K562 (cell line): ENCODE measurements around the gene MERTK. TPM values are rescaled to one million over a fixed set of nuclear protein-coding genes. Genes with fewer than 3 reads are reported as not detected.

Source experiments
- EGR1 ChIP-seq: fragments of 450-650 bp; conservative IDR thresholded peaks from 2 replicates; pipeline ENCODE4 v1.6.1; 2017; ENCODE audit warnings: mild to moderate bottlenecking
- FOXM1 ChIP-seq, 2 experiments: fragments of 450-650 bp in 1 of 2; sonication (generic) in 1 of 2; formaldehyde crosslinking in 1 of 2; IDR thresholded peaks; 2 replicates each; pipeline versions ENCODE4 v1.6.1 to v1.9.0; 2017 to 2022; ENCODE audit warnings: low read depth in 2 of 2, mild to moderate bottlenecking in 2 of 2, missing genetic modification reagents in 1 of 2, moderate library complexity in 1 of 2
- HNRNPH1 ChIP-seq: fragments of 200-400 bp; formaldehyde crosslinking; optimal IDR thresholded peaks from 2 replicates; pipeline ENCODE3; 2017; ENCODE audit warnings: low read depth, mild to moderate bottlenecking, low read length, moderate library complexity
- HOXB6 ChIP-seq: fragments of 250-450 bp; sonication (Bioruptor Pico); IDR thresholded peaks from 2 replicates; pipeline ENCODE4 v1.5.1; 2022; ENCODE audit warnings: mild to moderate bottlenecking, borderline replicate concordance
- KAT2B ChIP-seq: IDR thresholded peaks from one replicate; pipeline ENCODE4 v1.6.1; 2012; ENCODE audit warnings: low read depth, mild to moderate bottlenecking, control low read depth, inconsistent platforms, low read length, moderate library complexity
- SETDB1 ChIP-seq: IDR thresholded peaks from one replicate; pipeline ENCODE4 v1.6.1; 2012; ENCODE audit warnings: low read length, control low read depth, inconsistent platforms
- SIRT6 ChIP-seq: IDR thresholded peaks from one replicate; pipeline ENCODE4 v1.6.1; 2012; ENCODE audit warnings: low read depth, mild to moderate bottlenecking, control low read depth, inconsistent platforms, low read length, moderate library complexity
- SRSF3 ChIP-seq: fragments of 200-400 bp; formaldehyde crosslinking; IDR thresholded peaks from 2 replicates; pipeline ENCODE4 v1.6.1; 2016; ENCODE audit warnings: mild to moderate bottlenecking, low read length, moderate library complexity; ENCODE audit not compliant: insufficient read depth
- SUPT5H ChIP-seq: fragments of 450-650 bp; IDR thresholded peaks from 2 replicates; pipeline ENCODE4 v1.6.1; 2016
- ZFX ChIP-seq: sonication (generic); formaldehyde crosslinking; IDR thresholded peaks from 2 replicates; pipeline ENCODE4 v1.8.0; 2022; ENCODE audit warnings: mild to moderate bottlenecking, missing genetic modification reagents, moderate library complexity
- ZNF24 ChIP-seq: fragments of 450-650 bp; IDR thresholded peaks from 2 replicates; pipeline ENCODE4 v1.6.1; 2016
- ZNF408 ChIP-seq: fragments of 250-450 bp; sonication (Bioruptor Pico); IDR thresholded peaks from 2 replicates; pipeline ENCODE4 v1.4.0; 2020; ENCODE audit warnings: low read depth, mild to moderate bottlenecking, moderate library complexity
- ZNF431 ChIP-seq: sonication (generic); formaldehyde crosslinking; IDR thresholded peaks from 2 replicates; pipeline ENCODE4 v1.8.0; 2022; ENCODE audit warnings: mild to moderate bottlenecking, missing genetic modification reagents
- polyA plus RNA-seq, 8 experiments: library from polyadenylated mRNA; depleted of rRNA in 4 of 8; stranded (reverse) in 5 of 8; unstranded in 3 of 8; fragments of >200 nt; fragmentation: Nextera tagmentation in 2 of 8; fragmentation: Illumina TruSeq in 1 of 8; extraction: Ambion mirVana in 2 of 8; extraction: Trizol in 1 of 8; gene quantifications; 2 replicates each; pipeline versions ENCODE4 v1.2.1 to v1.2.3, GENCODE V29; 2011 to 2014; ENCODE audit warnings: inconsistent platforms in 1 of 8, missing spikeins in 1 of 8
- total RNA-seq, 7 experiments: library from RNA; depleted of rRNA in 6 of 7; stranded (reverse); fragments of >200 nt in 6 of 7; fragmentation: Illumina TruSeq in 2 of 7; extraction: Trizol in 2 of 7; gene quantifications; 2 replicates each; pipeline versions ENCODE4 v1.2.1 to v1.2.3, GENCODE V29; 2011 to 2021; ENCODE audit warnings: low replicate concordance in 1 of 7
- TF ChIP-seq, protein P1 (sequence below): fragments of 250-450 bp; sonication (Bioruptor Pico); IDR thresholded peaks from 2 replicates; pipeline ENCODE4 v1.4.0; 2020; ENCODE audit warnings: mild to moderate bottlenecking, moderate library complexity
- TF ChIP-seq, protein P2 (sequence below): fragments of 250-450 bp; sonication (Bioruptor Pico); IDR thresholded peaks from 2 replicates; pipeline ENCODE4 v1.5.0; 2022; ENCODE audit warnings: mild to moderate bottlenecking
- TF ChIP-seq, protein P3 (sequence below): sonication (generic); formaldehyde crosslinking; IDR thresholded peaks from 2 replicates; pipeline ENCODE4 v1.4.0; 2020; ENCODE audit warnings: mild to moderate bottlenecking, missing genetic modification reagents
- TF ChIP-seq, protein P4 (sequence below): sonication (generic); formaldehyde crosslinking; IDR thresholded peaks from 2 replicates; pipeline ENCODE4 v1.8.0; 2022; ENCODE audit warnings: mild to moderate bottlenecking, missing genetic modification reagents, borderline replicate concordance
- TF ChIP-seq, protein P5 (sequence below): sonication (generic); formaldehyde crosslinking; IDR thresholded peaks from 2 replicates; pipeline ENCODE4 v1.8.0; 2022; ENCODE audit warnings: missing genetic modification reagents, mild to moderate bottlenecking, moderate library complexity, borderline replicate concordance

The MERTK gene
- total and polyA plus RNA-seq, 9 of the 15 experiments (the other 6 are each of a cell fraction or from before 2014, with no cell fraction given) = 0.23 to 1.6 (median 0.74) TPM

DNA sequence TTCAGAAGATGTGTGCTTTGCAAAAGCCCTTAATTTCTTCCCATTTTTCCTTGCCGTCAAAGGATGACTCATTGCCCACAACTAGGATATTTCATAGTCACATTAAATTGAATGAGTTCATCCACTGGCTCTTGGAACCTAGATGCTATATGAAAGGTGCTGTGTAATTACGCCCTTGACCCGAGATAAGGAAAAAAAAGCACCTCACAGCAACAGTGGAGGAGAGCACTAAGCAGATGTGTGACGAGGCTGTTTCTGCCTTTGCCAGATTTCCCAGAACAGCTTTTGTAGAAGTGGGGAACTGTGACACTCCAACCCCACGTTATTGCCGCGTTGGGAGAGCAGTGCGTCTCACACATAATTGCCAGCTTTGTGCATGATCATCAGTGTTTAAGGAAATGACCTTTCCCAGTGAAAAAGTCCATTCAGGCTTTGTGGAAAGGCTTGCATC is 123.4 kb downstream of the MERTK start (continued):
- TF ChIP-seq HNRNPH1 (no peak), FOXM1 (IDR thresholded peaks at IDR 0.05; ENCODE audit: low read depth) (peak; percentile 35; the same call in 1 of the 2 replicates), FOXM1 (CRISPR knock-in tag; IDR thresholded peaks at IDR 0.05; ENCODE audit: low read depth) (no peak), SIRT6 (no peak), ZNF431 (CRISPR knock-in tag) (no peak), SETDB1 (no peak), KAT2B (no peak), SRSF3 (no peak), ZNF408 (CRISPR knock-in tag) (no peak), SUPT5H (no peak), EGR1 (no peak), HOXB6 (CRISPR knock-in tag) (no peak), ZFX (no peak), ZNF24 (no peak)
- TF ChIP-seq, protein P1, sequence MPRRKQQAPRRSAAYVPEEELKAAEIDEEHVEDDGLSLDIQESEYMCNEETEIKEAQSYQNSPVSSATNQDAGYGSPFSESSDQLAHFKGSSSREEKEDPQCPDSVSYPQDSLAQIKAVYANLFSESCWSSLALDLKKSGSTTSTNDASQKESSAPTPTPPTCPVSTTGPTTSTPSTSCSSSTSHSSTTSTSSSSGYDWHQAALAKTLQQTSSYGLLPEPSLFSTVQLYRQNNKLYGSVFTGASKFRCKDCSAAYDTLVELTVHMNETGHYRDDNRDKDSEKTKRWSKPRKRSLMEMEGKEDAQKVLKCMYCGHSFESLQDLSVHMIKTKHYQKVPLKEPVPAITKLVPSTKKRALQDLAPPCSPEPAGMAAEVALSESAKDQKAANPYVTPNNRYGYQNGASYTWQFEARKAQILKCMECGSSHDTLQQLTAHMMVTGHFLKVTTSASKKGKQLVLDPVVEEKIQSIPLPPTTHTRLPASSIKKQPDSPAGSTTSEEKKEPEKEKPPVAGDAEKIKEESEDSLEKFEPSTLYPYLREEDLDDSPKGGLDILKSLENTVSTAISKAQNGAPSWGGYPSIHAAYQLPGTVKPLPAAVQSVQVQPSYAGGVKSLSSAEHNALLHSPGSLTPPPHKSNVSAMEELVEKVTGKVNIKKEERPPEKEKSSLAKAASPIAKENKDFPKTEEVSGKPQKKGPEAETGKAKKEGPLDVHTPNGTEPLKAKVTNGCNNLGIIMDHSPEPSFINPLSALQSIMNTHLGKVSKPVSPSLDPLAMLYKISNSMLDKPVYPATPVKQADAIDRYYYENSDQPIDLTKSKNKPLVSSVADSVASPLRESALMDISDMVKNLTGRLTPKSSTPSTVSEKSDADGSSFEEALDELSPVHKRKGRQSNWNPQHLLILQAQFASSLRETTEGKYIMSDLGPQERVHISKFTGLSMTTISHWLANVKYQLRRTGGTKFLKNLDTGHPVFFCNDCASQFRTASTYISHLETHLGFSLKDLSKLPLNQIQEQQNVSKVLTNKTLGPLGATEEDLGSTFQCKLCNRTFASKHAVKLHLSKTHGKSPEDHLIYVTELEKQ (CRISPR knock-in tag) = no peak
- TF ChIP-seq, protein P2, sequence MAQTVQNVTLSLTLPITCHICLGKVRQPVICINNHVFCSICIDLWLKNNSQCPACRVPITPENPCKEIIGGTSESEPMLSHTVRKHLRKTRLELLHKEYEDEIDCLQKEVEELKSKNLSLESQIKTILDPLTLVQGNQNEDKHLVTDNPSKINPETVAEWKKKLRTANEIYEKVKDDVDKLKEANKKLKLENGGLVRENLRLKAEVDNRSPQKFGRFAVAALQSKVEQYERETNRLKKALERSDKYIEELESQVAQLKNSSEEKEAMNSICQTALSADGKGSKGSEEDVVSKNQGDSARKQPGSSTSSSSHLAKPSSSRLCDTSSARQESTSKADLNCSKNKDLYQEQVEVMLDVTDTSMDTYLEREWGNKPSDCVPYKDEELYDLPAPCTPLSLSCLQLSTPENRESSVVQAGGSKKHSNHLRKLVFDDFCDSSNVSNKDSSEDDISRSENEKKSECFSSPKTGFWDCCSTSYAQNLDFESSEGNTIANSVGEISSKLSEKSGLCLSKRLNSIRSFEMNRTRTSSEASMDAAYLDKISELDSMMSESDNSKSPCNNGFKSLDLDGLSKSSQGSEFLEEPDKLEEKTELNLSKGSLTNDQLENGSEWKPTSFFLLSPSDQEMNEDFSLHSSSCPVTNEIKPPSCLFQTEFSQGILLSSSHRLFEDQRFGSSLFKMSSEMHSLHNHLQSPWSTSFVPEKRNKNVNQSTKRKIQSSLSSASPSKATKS = no peak
- TF ChIP-seq, protein P3, sequence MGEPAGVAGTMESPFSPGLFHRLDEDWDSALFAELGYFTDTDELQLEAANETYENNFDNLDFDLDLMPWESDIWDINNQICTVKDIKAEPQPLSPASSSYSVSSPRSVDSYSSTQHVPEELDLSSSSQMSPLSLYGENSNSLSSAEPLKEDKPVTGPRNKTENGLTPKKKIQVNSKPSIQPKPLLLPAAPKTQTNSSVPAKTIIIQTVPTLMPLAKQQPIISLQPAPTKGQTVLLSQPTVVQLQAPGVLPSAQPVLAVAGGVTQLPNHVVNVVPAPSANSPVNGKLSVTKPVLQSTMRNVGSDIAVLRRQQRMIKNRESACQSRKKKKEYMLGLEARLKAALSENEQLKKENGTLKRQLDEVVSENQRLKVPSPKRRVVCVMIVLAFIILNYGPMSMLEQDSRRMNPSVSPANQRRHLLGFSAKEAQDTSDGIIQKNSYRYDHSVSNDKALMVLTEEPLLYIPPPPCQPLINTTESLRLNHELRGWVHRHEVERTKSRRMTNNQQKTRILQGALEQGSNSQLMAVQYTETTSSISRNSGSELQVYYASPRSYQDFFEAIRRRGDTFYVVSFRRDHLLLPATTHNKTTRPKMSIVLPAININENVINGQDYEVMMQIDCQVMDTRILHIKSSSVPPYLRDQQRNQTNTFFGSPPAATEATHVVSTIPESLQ = no peak
- TF ChIP-seq, protein P4, sequence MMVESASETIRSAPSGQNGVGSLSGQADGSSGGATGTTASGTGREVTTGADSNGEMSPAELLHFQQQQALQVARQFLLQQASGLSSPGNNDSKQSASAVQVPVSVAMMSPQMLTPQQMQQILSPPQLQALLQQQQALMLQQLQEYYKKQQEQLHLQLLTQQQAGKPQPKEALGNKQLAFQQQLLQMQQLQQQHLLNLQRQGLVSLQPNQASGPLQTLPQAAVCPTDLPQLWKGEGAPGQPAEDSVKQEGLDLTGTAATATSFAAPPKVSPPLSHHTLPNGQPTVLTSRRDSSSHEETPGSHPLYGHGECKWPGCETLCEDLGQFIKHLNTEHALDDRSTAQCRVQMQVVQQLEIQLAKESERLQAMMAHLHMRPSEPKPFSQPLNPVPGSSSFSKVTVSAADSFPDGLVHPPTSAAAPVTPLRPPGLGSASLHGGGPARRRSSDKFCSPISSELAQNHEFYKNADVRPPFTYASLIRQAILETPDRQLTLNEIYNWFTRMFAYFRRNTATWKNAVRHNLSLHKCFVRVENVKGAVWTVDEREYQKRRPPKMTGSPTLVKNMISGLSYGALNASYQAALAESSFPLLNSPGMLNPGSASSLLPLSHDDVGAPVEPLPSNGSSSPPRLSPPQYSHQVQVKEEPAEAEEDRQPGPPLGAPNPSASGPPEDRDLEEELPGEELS (CRISPR knock-in tag) = no peak
- TF ChIP-seq, protein P5, sequence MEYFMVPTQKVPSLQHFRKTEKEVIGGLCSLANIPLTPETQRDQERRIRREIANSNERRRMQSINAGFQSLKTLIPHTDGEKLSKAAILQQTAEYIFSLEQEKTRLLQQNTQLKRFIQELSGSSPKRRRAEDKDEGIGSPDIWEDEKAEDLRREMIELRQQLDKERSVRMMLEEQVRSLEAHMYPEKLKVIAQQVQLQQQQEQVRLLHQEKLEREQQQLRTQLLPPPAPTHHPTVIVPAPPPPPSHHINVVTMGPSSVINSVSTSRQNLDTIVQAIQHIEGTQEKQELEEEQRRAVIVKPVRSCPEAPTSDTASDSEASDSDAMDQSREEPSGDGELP (CRISPR knock-in tag) = no peak
